Heart right ventricle (tissue), 16 donors: Measurements from ENCODE around the gene HYCC2. TPM values are rescaled to one million over a fixed set of nuclear protein-coding genes. Genes with fewer than 3 reads are reported as not detected.
"Not testable (repeated sequence)": the region's sequence is repeated elsewhere in the genome, so short reads cannot be mapped to it uniquely, and the experiment has no call there.

Experiments
- ATAC-seq, 8 donors: fragments of 200-7000 bp; cut with Tn5 transposase; one replicate each; pipeline ENCODE4 v1.9.1; 2020; ENCODE audit warnings: mild to moderate bottlenecking in 8 of 8, moderate library complexity in 8 of 8, moderate number of reproducible peaks in 1 of 8
- DNase-seq, 2 donors: peaks; one replicate each; pipeline ENCODE4 v3.0.0-alpha.2; 2020
- H3K27ac ChIP-seq, 10 donors: fragments of 200-600 bp; sonication (generic) in 2 of 10; one replicate each; pipeline versions ENCODE4 v1.5.0 to v1.8.0; 2020 to 2022; ENCODE audit warnings: mild to moderate bottlenecking in 3 of 10
- H3K27me3 ChIP-seq, 7 donors: fragments of 200-600 bp; one replicate each; pipeline ENCODE4 v1.8.0; 2021 to 2022; ENCODE audit warnings: mild to moderate bottlenecking in 2 of 7
- H3K36me3 ChIP-seq, 9 donors: fragments of 200-600 bp; sonication (generic) in 1 of 9; one replicate each; pipeline versions ENCODE4 v1.5.0 to v1.8.0; 2020 to 2022; ENCODE audit warnings: mild to moderate bottlenecking in 2 of 9
- H3K4me1 ChIP-seq, 9 donors: fragments of 200-600 bp; sonication (generic) in 1 of 9; one replicate each; pipeline versions ENCODE4 v1.5.0 to v1.8.0; 2020 to 2022; ENCODE audit warnings: mild to moderate bottlenecking in 4 of 9
- H3K4me3 ChIP-seq, 10 donors: fragments of 200-600 bp; sonication (generic) in 2 of 10; one replicate each; pipeline versions ENCODE4 v1.5.0 to v1.8.0; 2020 to 2022; ENCODE audit warnings: mild to moderate bottlenecking in 7 of 10, moderate library complexity in 2 of 10
- H3K9me3 ChIP-seq, 11 donors: fragments of 200-600 bp in 10 of 11; sonication (generic) in 2 of 11; one replicate each; pipeline versions ENCODE4 v1.5.0 to v1.8.0; 2013 to 2022; ENCODE audit warnings: mild to moderate bottlenecking in 2 of 11, control low read depth in 1 of 11, moderate library complexity in 1 of 11
- WGBS, 2 donors: extraction: QIAGEN DNeasy Blood & Tissue Kit; methylation state at CpG; one replicate each; pipeline ENCODE4 v1.1.7; 2013; ENCODE audit warnings: inconsistent platforms in 1 of 2; 5-methylcytosine and 5-hydroxymethylcytosine counted together
- intact Hi-C, 10 donors: fragments of 100-400 bp; cut with DNase I; formaldehyde crosslinking; loops; one replicate each; pipeline versions ENCODE4 v1.11.1 to v1.14.2; 2022
- long read RNA-seq, 3 donors: library from polyadenylated mRNA; unstranded; transcript quantifications; one replicate each; pipeline ENCODE4 v2.0.0, GENCODE V29; 2020 to 2021
- polyA plus RNA-seq, 2 donors: library from polyadenylated mRNA; stranded (reverse); fragments of 200-250 nt; gene quantifications; one replicate each; pipeline ENCODE4 v1.2.3, GENCODE V29; 2013
- total RNA-seq, 10 donors: library from RNA; stranded (reverse); fragmentation: NEBNext Ultra II Directional in 3 of 10; extraction: Animal tissue kit (Norgen Biotek cat#: 25700) in 3 of 10; gene quantifications; one replicate each; pipeline versions ENCODE4 v1.2.1 to v1.2.4, GENCODE V29; 2021 to 2023
- TF ChIP-seq, protein P1 (sequence below), 9 donors: fragments of 200-600 bp; sonication (generic) in 2 of 9; IDR thresholded peaks; one replicate each; pipeline versions ENCODE4 v1.5.0 to v1.8.0; 2021 to 2022; ENCODE audit warnings: antibody characterized with exemption in 9 of 9, mild to moderate bottlenecking in 5 of 9, moderate library complexity in 1 of 9
- donor health status: Arrhythmogenic right ventricular cardiomyopathy.
- donor health status: ischemic (EF 13 %, LVEDD 7.1; RV severe dilation, severe dysfunction).
- donor health status: healthy with polysubstance abuse.
- donor health status: DM: no; HTN: yes; CAD: no.
- donor health status: DM: no; HTN: no; CAD: no.
- donor health status: ischemic (EF 25% LVEDD 6.9; RV normal size, moderate dysfunction).
- donor health status: ischemic (EF 25% LVEDD 5.7; RV mildly dilated, moderate dysfunction).
- donor health status: healthy.
- donor health status: DM: yes; HTN: yes; CAD: no.
- donor health status: Ischemic cardiomyopathy.
- donor health status: ischemic (EF 35%, LVEDD 5.7; RV mildly dilated, moderate dysfunction).
- donor health status: nonischemic (EF 11% LVEDD 7.7; RV severe dilation, severe dysfunction).
- donor health status: DM: yes; HTN: yes; CAD: no.
- donor health status: PGD.
- donor health status: ischemic (EF 29% LVEDD 5.4; RV normal size, mild dysfunction).
- donor health status: nonischemic (EF 23%, LVEDD 6.1; RV moderate dilation, normal function).

Gene HYCC2
- 10 to 100 TPM in 9 of 10 donors, 1 to 10 TPM in 1; 9.4 to 15.3 (median 12.9) TPM for total RNA-seq
- polyA plus RNA-seq = 1 to 10 TPM; 1.4 to 8.3 TPM
- long read RNA-seq, donor 1, full-length matches to known transcripts = 3 of 20 reads
- long read RNA-seq, donor 1, partial matches to known transcripts = 1 of 20 reads
- long read RNA-seq, donor 1, other reads (novel, unspliced or antisense) = 16 of 20 reads
- long read RNA-seq, donor 2, full-length matches to known transcripts = 2 of 20 reads
- long read RNA-seq, donor 2, partial matches to known transcripts = 2 of 20 reads
- long read RNA-seq, donor 2, other reads (novel, unspliced or antisense) = 16 of 20 reads
- long read RNA-seq, donor 3, full-length matches to known transcripts = 7 of 29 reads
- long read RNA-seq, donor 3, partial matches to known transcripts = 3 of 29 reads
- long read RNA-seq, donor 3, other reads (novel, unspliced or antisense) = 19 of 29 reads

DNA sequence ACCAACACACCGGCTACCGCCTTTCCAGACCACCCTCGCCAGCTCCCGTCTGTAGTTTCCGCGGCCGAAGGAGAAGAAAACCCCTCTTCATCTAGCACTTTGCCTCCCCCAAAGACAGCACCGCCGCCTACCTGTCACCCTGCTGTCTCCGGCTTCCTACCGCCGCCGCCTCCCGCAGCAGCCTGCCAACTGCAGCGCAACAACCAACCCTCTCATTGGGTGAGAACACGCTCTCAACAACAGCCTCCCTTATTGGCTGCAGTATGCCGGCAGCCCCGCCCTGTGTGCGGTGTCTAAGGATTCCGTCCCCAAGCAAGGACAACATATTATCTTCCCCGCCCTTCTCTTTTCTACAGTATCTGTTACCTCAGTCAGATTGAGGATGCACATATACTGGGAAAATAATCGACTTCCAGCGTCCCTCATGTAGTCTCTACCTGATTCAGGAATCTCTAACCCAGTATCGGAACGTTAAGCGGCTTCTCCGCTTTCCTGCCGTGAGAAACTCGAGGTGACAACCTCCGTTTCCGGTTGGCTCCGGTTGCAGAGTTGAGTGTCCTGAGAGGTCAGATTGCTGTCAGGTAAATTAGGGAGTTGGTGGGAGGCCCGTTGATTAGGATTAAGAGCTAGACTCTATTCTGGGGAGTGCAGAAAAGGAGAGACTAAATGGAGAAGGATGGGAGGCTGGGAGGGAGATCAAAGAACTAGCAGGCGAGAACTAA, at the start of gene HYCC2, which contains the start of gene NDUFB3:
TSS of gene HYCC2 (minus strand) at position 193 of the 722 bp plus-strand sequence. CDS start 47,662 bp downstream, outside the sequence.
TSS of gene NDUFB3 (plus strand) at position 523 of the 722 bp plus-strand sequence. CDS start 6,882 bp downstream, outside the sequence.
- no peaks in the 10 kb centered on the region for H3K36me3 ChIP-seq
- peak within 1 kb of the TSS; percentile 68 to 97 (median 88) for H3K4me3 ChIP-seq
- TF ChIP-seq, protein P1, sequence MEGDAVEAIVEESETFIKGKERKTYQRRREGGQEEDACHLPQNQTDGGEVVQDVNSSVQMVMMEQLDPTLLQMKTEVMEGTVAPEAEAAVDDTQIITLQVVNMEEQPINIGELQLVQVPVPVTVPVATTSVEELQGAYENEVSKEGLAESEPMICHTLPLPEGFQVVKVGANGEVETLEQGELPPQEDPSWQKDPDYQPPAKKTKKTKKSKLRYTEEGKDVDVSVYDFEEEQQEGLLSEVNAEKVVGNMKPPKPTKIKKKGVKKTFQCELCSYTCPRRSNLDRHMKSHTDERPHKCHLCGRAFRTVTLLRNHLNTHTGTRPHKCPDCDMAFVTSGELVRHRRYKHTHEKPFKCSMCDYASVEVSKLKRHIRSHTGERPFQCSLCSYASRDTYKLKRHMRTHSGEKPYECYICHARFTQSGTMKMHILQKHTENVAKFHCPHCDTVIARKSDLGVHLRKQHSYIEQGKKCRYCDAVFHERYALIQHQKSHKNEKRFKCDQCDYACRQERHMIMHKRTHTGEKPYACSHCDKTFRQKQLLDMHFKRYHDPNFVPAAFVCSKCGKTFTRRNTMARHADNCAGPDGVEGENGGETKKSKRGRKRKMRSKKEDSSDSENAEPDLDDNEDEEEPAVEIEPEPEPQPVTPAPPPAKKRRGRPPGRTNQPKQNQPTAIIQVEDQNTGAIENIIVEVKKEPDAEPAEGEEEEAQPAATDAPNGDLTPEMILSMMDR (IDR thresholded peaks at IDR 0.05) = peak in 6 of 9 donors; percentile 28 to 65 (median 46)
- peak; percentile 90 to 92 for DNase-seq
- no peaks in the 10 kb centered on the region for H3K27me3 ChIP-seq
- intact Hi-C loops = loop anchor here in 9 of 10 donors (1.0 to 10.0 kb wide), 11 partner anchors 41 to 109 kb away; partner anchors contain the start of genes CFLAR (in 5 of the 9) and ORC2 (in 3 of the 9)
- H3K9me3 ChIP-seq = no peaks in the 10 kb centered on the region
- ATAC-seq = peak; percentile 99 to 100 (median 99)
- H3K4me1 ChIP-seq = peaks cover 4 to 70% (median 50%) of the 10 kb centered on the region in 9 donors
- peak within 1 kb of the TSS; percentile 81 to 97 (median 90) for H3K27ac ChIP-seq
- WGBS, 2 donors = 0 to 1% methylated on average over 34 of the region's 34 CpGs

DNA sequence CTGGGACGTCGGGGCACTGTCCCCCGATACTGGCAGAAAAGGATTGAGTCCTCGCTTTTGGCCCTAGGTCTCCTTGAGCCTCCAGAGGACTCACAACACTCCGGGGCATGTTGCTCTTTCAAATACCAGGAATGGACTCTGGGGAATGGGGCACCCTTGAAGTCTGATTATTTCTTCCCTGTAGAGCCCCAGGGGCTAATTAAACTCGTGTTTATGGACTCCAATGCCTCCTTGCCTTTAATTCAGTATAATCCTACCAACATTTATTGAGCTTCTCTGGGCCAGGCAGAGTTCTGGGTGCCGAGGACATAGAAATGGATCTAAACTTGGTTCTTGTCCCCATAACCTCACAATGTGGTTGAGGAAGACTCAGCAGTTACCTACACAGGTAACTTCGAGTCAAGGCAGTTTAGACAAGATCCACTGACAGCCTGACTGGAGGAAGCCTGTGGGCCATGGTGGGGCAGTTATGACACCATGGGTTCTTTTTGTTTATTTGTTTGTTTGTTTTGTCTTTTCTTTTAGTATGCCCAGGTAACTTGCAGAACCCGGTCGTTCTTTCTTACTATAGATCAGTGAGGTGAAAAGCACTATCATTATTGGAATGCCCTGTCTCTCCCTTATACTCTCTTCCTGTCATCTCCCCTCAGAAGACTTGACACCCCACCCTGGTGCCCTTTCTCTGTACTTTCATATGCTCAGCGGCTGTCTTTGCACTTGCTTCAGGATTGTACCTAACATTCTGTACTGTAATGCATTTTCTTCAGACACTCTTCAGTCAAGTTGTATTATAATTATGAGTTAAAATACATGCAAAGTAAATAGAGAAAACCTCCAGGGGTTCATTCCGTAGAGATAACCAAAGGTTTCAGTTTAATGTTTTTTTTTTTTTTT, 47.7 kb upstream of the HYCC2 start:
- H3K4me3 ChIP-seq = peak overlapping the region; percentile 73 to 96 (median 84)
- ATAC-seq = peak in 6 of 8 donors; percentile 2 to 34 (median 26)
- peaks cover 7 to 68% (median 56%) of the 10 kb centered on the region in 9 donors for H3K4me1 ChIP-seq
- intact Hi-C loops = loop anchor here (2.0 to 10.0 kb wide), 4 partner anchors 38 to 47 kb away; partner anchors contain the start of genes HYCC2 (in 4 of the 10) and NDUFB3 (in 4 of the 10)
- no peaks in the 10 kb centered on the region for H3K27me3 ChIP-seq
- DNase-seq = no peak
- H3K36me3 ChIP-seq = peaks cover 0 to 22% (median 0%) of the 10 kb centered on the region in 9 donors
- TF ChIP-seq, protein P1 (IDR thresholded peaks at IDR 0.05) = no peak
- peak overlapping the region; percentile 98 to 100 (median 100) for H3K27ac ChIP-seq
- no peaks in the 10 kb centered on the region for H3K9me3 ChIP-seq
- 5% methylated on average over 12 of the region's 12 CpGs for WGBS, 2 donors

DNA sequence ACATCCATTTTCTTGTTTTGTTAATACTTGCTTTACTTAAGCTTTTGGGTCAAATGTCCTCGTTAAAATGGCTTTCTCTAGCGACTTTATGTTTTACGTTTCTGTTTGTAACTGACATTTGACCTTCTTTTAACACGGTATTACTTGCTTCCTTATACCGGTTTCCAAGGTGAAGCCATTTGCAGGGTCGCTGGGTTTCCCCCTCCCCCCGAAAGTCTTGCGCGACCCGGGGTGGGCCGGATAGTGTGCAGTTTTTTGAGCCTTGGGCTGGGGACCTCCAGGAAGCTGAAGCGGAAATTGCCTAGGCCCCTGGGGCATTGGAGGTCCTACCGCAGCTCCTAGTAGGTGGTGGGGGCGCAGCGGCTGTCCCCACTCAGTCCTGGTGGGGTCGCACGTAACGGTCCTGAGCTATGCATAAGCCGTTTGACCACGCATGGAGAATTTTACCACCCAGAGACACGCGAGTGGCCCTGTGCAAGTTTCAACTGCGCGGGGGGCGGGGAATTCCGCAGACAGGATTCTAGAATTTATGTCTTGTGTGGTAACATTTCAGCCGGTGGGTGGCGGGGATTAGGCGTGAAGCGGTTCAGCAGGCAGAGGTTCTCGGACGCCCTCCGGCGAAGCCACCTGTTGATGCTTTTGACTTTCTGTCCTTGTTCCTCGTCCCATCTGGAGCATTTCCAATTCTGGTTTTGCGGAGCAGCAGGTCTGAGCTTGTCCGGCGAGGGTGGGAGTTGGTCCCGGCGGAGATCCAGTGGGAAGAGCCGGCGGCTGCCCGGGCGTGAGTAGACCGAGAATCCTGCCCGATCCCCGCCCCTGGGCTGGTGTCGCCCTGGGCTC, 46.9 kb upstream of the HYCC2 start:
- DNase-seq (peak; percentile 86 to 92), ATAC-seq (peak; percentile 49 to 75 (median 66))
- no peaks in the 10 kb centered on the region for H3K9me3 ChIP-seq
- TF ChIP-seq, protein P1 (IDR thresholded peaks at IDR 0.05) = peak; percentile 26 to 70 (median 52)
- no peaks in the 10 kb centered on the region for H3K27me3 ChIP-seq
- peak overlapping the region; percentile 98 to 100 (median 100) for H3K27ac ChIP-seq
- intact Hi-C loops = loop anchor here (2.0 to 10.0 kb wide), 4 partner anchors 39 to 46 kb away; partner anchors contain the start of genes HYCC2 (in 4 of the 10) and NDUFB3 (in 4 of the 10)
- peak overlapping the region; percentile 73 to 96 (median 84) for H3K4me3 ChIP-seq
- H3K4me1 ChIP-seq = peaks cover 3 to 59% (median 50%) of the 10 kb centered on the region in 9 donors
- 0 to 1% methylated on average over 48 of the region's 48 CpGs for WGBS, 2 donors
- H3K36me3 ChIP-seq = peaks cover 0 to 16% (median 0%) of the 10 kb centered on the region in 9 donors

DNA sequence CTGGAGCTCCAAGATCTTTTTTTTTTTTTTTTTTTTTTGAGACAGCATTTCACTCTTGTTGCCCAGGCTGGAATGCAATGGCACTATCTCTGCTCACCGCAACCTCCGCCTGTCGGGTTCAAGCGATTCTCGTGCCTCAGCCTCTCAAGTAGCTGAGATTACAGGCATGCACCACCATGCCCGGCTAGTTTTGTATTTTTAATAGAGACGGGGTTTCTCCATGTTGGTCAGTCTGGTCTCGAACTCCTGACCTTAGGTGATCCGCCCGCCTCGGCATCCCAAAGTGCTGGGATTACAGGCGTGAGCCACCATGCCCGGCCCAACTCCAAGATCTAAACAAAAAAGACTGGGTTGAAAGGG, 46.2 kb upstream of the HYCC2 start:
- 10 to 15% methylated on average over 13 of the region's 13 CpGs for WGBS, 2 donors
- peak in 1 of 2 donors; percentile 23 for DNase-seq
- not testable (repeated sequence) for H3K27me3 ChIP-seq, H3K9me3 ChIP-seq
- Histone ChIP-seq H3K4me3 (peak overlapping the region; percentile 73 to 96 (median 84)), H3K4me1 (peaks cover 0 to 53% (median 44%) of the 10 kb centered on the region in 9 donors), H3K36me3 (peaks cover 0 to 12% (median 0%) of the 10 kb centered on the region in 9 donors), H3K27ac (peak overlapping the region; percentile 98 to 100 (median 100))
- ATAC-seq = peak in 3 of 8 donors; percentile 0 to 11 (median 5)
- intact Hi-C loops = loop anchor here (1.0 to 10.0 kb wide), 8 partner anchors 13 to 253 kb away; partner anchors contain the start of genes HYCC2 (in 5 of the 10), NDUFB3 (in 4 of the 10) and CLK1 (in 1 of the 10)
